ENCODE measurements around the gene PRR33. TPM values are rescaled to one million over a fixed set of nuclear protein-coding genes. Genes with fewer than 3 reads are reported as not detected.

PRR33 gene
- total and polyA plus RNA-seq, 10 of the 15 experiments (the other 5 are each of a cell fraction or from before 2014, with no cell fraction given): 0.02 to 1.0 (median 0.38) TPM; not detected in 6

- intact Hi-C loops (cut with micrococcal nuclease; ENCODE audit: unreplicated experiment) (no loop called here), in situ Hi-C loops (cut with MboI) (no loop called here)
- RAD21 ChIA-PET (ENCODE audit: unreplicated experiment): interaction anchor here (1.3 to 1.7 kb wide), 2 partner anchors 8 to 155 kb away, joined by 3 to 4 read pairs; no protein-coding TSS in a partner anchor
- SMC1A ChIA-PET (ENCODE audit: uncharacterized antibody, unreplicated experiment): no interaction called here
- no peaks in the 10 kb centered on the region for H3K9me3 ChIP-seq (replicated peaks; ENCODE audit: control insufficient read depth, insufficient read depth, low read length)
- peaks cover 4% of the 10 kb centered on the region for H3K79me2 ChIP-seq (ENCODE audit: control insufficient read depth, insufficient read depth, low read length)
- H3K4me1 ChIP-seq (ENCODE audit: control insufficient read depth, insufficient read depth, low read length): peaks cover 48% of the 10 kb centered on the region
- no peak overlapping the region for H3K4me3 ChIP-seq
- no peaks in the 10 kb centered on the region for H4K20me1 ChIP-seq (ENCODE audit: control insufficient read depth, insufficient read depth)
- POLR2A ChIA-PET: no interaction called here
- TF ChIP-seq CBX5 (IDR thresholded peaks at IDR 0.05; ENCODE audit: low read depth): no peak
- TF ChIP-seq ZNF384 (IDR thresholded peaks at IDR 0.05; ENCODE audit: borderline replicate concordance, low read depth, low read length): no peak
- TF ChIP-seq SKIL (IDR thresholded peaks at IDR 0.05; ENCODE audit: low read depth, poor library complexity, severe bottlenecking): no peak
- TF ChIP-seq NFYA (IDR thresholded peaks at IDR 0.05; ENCODE audit: borderline replicate concordance, low read depth, low read length): no peak
- no peak for TF ChIP-seq YY1 (IDR thresholded peaks at IDR 0.05; ENCODE audit: low read depth, low read length)
- no peak for TF ChIP-seq POLR2AphosphoS5 (IDR thresholded peaks at IDR 0.05; ENCODE audit: low read length)
- no peak for TF ChIP-seq ESRRA (IDR thresholded peaks at IDR 0.05; ENCODE audit: low read length)
- no peak for TF ChIP-seq NFIC (IDR thresholded peaks at IDR 0.05; ENCODE audit: low read depth, low read length)
- no peak for TF ChIP-seq CHD4 (IDR thresholded peaks at IDR 0.05)
- no peak for TF ChIP-seq JUNB (IDR thresholded peaks at IDR 0.05)
- no peak for TF ChIP-seq MYB (IDR thresholded peaks at IDR 0.05; ENCODE audit: borderline replicate concordance, low read depth, low read length)
- TF ChIP-seq BACH1 (IDR thresholded peaks at IDR 0.05; ENCODE audit: borderline replicate concordance): no peak
- TF ChIP-seq SREBF2 (IDR thresholded peaks at IDR 0.05; ENCODE audit: low read length): no peak
- ATAC-seq (no peak), FAIRE-seq (no peak), DNase-seq (ENCODE audit: low read depth, low spot score) (no peak)
- H2AFZ ChIP-seq (ENCODE audit: control insufficient read depth, low read depth, low read length): no peak overlapping the region
- no peak overlapping the region for H3K9ac ChIP-seq (ENCODE audit: control insufficient read depth, insufficient read depth, low read length)
- CTCF ChIA-PET: interaction anchor here (0.6 to 2.3 kb wide), 9 partner anchors 8 to 942 kb away, joined by 3 to 7 read pairs (median 4); partner anchors contain the start of gene TNNT3
- H3K4me2 ChIP-seq (ENCODE audit: control insufficient read depth, insufficient read depth): no peak overlapping the region
- no peaks in the 10 kb centered on the region; a peak in 1 of 4 replicates for H3K27me3 ChIP-seq (replicated peaks in 1 of 2; ENCODE audit: control insufficient read depth in 2 of 2, insufficient read depth in 2 of 2, low read length in 1 of 2)
- H3K36me3 ChIP-seq (ENCODE audit: control insufficient read depth in 2 of 2, insufficient read depth in 2 of 2, low read length in 1 of 2): no peaks in the 10 kb centered on the region
- BruUV-seq (replicated peaks): no TSS peak
- WGBS (ENCODE audit: insufficient coverage, insufficient replicate concordance, low lambda C conversion rate, missing lambda C conversion rate): 85% methylated on average over 21 of the region's 34 CpGs
- no peak overlapping the region for H3K27ac ChIP-seq (ENCODE audit: control insufficient read depth, insufficient read depth)
Observed at GRCh38 chr11:1847006-1847735, 44.5 kb downstream of the PRR33 start.
